OCI-LY3 (cell line): ENCODE data around the gene RNU1-2.
"Not testable (repeated sequence)": the region's sequence is repeated elsewhere in the genome, so short reads cannot be mapped to it uniquely, and the experiment has no call there.

Experiments
- H2AFZ ChIP-seq: fragments of 200-600, 300-600 bp; shearing (Covaris generic); 2 replicates; pipeline ENCODE4 v1.6.0; 2014; ENCODE audit warnings: antibody characterized with exemption, low read depth, low read length
- H3K27ac ChIP-seq: fragments of 200-600, 300-600 bp; sonication (generic); 2 replicates; pipeline ENCODE4 v1.5.1; 2014; ENCODE audit warnings: mild to moderate bottlenecking, low read length, moderate library complexity, mixed read lengths
- H3K27me3 ChIP-seq: fragments of 200-600, 300-600 bp; sonication (generic); 2 replicates; pipeline ENCODE4 v1.6.1; 2014; ENCODE audit warnings: low read depth, low read length, mixed read lengths
- H3K36me3 ChIP-seq: fragments of 200-600, 300-600 bp; sonication (generic); replicated peaks from 2 replicates; pipeline ENCODE3; 2014; ENCODE audit warnings: low read depth, low read length, mixed read lengths
- H3K4me1 ChIP-seq: fragments of 300-600, 200-600 bp; sonication (generic); 2 replicates; pipeline ENCODE4 v1.6.1; 2014; ENCODE audit warnings: low read length, mixed read lengths
- H3K4me2 ChIP-seq: fragments of 200-600, 300-600 bp; sonication (generic); 2 replicates; pipeline ENCODE4 v1.6.1; 2014; ENCODE audit warnings: low read length, mixed read lengths
- H3K4me3 ChIP-seq: fragments of 300-600, 200-600 bp; sonication (generic); 2 replicates; pipeline ENCODE4 v1.5.1; 2014; ENCODE audit warnings: antibody characterized with exemption, mild to moderate bottlenecking, low read length, moderate library complexity
- H3K79me2 ChIP-seq: fragments of 300-600, 200-600 bp; shearing (Covaris generic); 2 replicates; pipeline ENCODE4 v1.6.1; 2014; ENCODE audit warnings: mild to moderate bottlenecking, low read length, mixed read lengths
- H3K9ac ChIP-seq: fragments of 300-600, 200-600 bp; shearing (Covaris generic); 2 replicates; pipeline ENCODE4 v1.6.0; 2014; ENCODE audit warnings: mild to moderate bottlenecking, low read length, moderate library complexity
- H3K9me3 ChIP-seq: fragments of 200-600, 300-600 bp; shearing (Covaris generic); 2 replicates; pipeline ENCODE4 v1.6.1; 2014; ENCODE audit warnings: low read length, mixed read lengths; ENCODE audit not compliant: insufficient read depth
- H4K20me1 ChIP-seq: fragments of 200-600, 300-600 bp; sonication (generic); 2 replicates; pipeline ENCODE4 v1.6.1; 2016; ENCODE audit warnings: low read length, mixed read lengths; ENCODE audit not compliant: insufficient read depth
- CTCF ChIP-seq: fragments of 200-600, 300-600 bp; sonication (generic); IDR thresholded peaks from 2 replicates; pipeline ENCODE4 v1.5.1; 2014; ENCODE audit warnings: antibody characterized with exemption, low read length, low read depth
- EZH2phosphoT487 ChIP-seq: fragments of 200-600 bp; shearing (Covaris generic); IDR thresholded peaks from 2 replicates; pipeline ENCODE4 v1.6.1; 2018; ENCODE audit warnings: antibody characterized with exemption, mixed run types, low read depth

Gene RNU1-2

GRCh38 chr1:16907870-16908758 is 12.3 kb downstream of the RNU1-2 start:
- H3K4me2 ChIP-seq, result no peak overlapping the region
- no peak overlapping the region for H3K4me3 ChIP-seq
- H3K4me1 ChIP-seq, result peaks cover 17% of the 10 kb centered on the region
- no peak overlapping the region for H3K27ac ChIP-seq
- no peaks in the 10 kb centered on the region for H3K9me3 ChIP-seq
- H2AFZ ChIP-seq, result no peak overlapping the region
- H3K27me3 ChIP-seq, result no peaks in the 10 kb centered on the region
- H3K79me2 ChIP-seq, result no peaks in the 10 kb centered on the region
- TF ChIP-seq EZH2phosphoT487 (no peak), CTCF (no peak)
- H3K9ac ChIP-seq, result no peak overlapping the region
- no peaks in the 10 kb centered on the region for H3K36me3 ChIP-seq
- H4K20me1 ChIP-seq, result no peaks in the 10 kb centered on the region

GRCh38 chr1:16911851-16912721 is 16.3 kb downstream of the RNU1-2 start:
- H3K4me2 ChIP-seq, H3K4me1 ChIP-seq, H3K27me3 ChIP-seq, H3K4me3 ChIP-seq, H3K79me2 ChIP-seq, H2AFZ ChIP-seq, H3K9me3 ChIP-seq, H3K36me3 ChIP-seq, H3K9ac ChIP-seq, H3K27ac ChIP-seq, H4K20me1 ChIP-seq: not testable (repeated sequence)

- not testable (repeated sequence) for H3K79me2 ChIP-seq, H3K27me3 ChIP-seq, H3K4me2 ChIP-seq, H3K36me3 ChIP-seq, H2AFZ ChIP-seq, H3K27ac ChIP-seq, H3K9me3 ChIP-seq, H3K4me3 ChIP-seq, H4K20me1 ChIP-seq, H3K9ac ChIP-seq, H3K4me1 ChIP-seq
These were observed 17.0 kb downstream of the RNU1-2 start for GRCh38 chr1:16912742-16913141.

GRCh38 chr1:16913181-16913832 is 17.5 kb downstream of the RNU1-2 start:
- Histone ChIP-seq H3K36me3 (no peaks in the 10 kb centered on the region), H4K20me1 (no peaks in the 10 kb centered on the region), H3K9ac (peak overlapping the region; percentile 53; the same call in 1 of the 2 replicates), H3K4me3 (peak overlapping the region; percentile 81), H3K4me1 (peaks cover 4% of the 10 kb centered on the region), H3K27ac (no peak overlapping the region), H3K27me3 (no peaks in the 10 kb centered on the region), H2AFZ (peak overlapping the region; percentile 54; the same call in 1 of the 2 replicates), H3K9me3 (no peaks in the 10 kb centered on the region), H3K79me2 (no peaks in the 10 kb centered on the region), H3K4me2 (peak overlapping the region; percentile 99)
- TF ChIP-seq EZH2phosphoT487 (no peak), CTCF (no peak)
